Activated CD8-positive, alpha-beta memory T cell treated with anti-CD3 and anti-CD28 coated beads, Interleukin-2, amount 50 U/mL, for 4 hours (primary cell): Measurements from ENCODE around the gene LMNTD2.

Experiments used
- DNase-seq: peaks from one replicate; pipeline ENCODE4 v3.0.0-alpha.2; 2020

The LMNTD2 gene

DNA sequence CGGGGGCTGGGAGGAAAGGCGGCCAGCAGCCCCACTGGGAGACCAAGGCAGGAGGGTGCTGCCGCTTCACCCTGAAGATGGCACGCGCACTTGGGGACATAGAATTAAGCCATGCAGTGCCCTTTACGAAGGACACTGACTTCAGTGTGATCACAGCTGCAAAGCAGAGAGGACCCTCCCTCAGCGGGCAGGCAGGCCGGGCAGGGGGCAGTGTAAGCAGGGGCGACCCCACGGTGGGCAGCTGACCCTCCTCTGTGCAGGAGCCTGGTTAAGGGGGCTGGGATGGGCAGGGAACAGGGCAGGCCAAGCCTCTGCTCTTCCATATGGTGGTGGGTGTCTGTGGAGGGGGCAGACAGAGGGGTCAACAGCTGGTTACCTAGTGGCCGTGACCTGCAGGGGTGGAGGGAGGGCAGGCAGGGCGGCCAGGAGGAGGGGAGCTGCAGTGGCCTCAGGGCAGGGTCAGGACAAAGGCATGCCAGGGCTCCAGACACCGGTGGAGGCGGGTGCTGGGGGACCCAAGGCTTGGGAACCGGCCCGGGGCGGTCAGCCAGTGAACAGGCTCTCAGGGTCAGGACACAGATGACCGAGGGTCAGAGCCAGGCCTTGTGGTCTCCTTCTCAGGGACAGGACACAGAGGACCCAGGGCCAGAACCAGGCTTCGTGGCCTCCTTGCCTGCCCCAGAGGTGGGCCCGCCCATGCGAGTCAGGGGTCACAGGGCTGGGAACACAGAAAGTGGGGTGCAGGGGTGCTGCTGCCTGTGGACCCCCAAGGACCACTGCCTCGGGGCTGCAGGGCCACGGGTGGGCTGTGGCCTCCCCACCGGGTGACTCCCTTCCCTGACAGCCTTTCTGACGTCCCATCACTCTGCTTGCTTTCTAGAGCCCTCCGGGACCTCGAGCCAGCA lies 7.2 kb downstream of the LMNTD2 start:
- DNase-seq, result no peak

DNA sequence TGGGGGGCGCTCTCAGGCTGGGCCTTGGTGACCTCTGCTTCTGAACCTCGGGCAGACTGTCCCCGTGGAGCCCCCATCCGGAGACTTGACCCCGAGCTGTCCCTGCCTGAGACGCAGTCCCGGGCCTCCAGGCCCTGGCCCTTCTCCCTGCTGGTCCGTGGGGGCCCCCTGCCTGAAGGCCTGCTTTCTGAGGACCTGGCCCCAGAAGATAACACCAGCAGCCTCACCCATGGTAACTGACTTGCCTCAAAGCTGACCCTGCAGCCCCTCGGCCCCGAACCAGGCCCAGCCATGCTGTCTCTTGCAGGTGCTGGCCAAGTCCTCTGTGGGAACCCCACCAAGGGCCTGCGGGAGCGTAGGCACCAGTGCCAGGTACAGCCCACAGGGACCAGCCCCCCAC lies 8.9 kb downstream of the LMNTD2 start:
- DNase-seq, result no peak

- DNase-seq, result no peak
Observed at GRCh38 chr11:551131-551530, 9.4 kb downstream of the LMNTD2 start.

DNA sequence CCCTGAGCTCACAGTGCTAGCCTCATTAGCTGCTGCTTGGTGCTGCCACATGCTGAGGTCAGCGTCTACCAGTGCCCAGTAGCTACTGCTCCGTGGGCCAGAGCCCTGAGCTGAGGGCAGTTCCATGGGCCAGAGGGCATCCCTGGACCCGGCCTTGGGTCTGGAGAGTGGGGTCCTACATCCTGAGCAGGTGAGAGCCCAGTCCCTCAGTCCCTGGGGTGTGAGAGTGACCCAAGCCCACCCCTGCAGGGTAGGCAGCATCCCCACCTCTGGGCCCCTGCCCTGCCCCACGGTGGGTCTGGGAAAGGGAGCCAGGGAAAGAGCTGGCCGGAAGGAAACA lies 9.8 kb downstream of the LMNTD2 start:
- no peak for DNase-seq

DNA sequence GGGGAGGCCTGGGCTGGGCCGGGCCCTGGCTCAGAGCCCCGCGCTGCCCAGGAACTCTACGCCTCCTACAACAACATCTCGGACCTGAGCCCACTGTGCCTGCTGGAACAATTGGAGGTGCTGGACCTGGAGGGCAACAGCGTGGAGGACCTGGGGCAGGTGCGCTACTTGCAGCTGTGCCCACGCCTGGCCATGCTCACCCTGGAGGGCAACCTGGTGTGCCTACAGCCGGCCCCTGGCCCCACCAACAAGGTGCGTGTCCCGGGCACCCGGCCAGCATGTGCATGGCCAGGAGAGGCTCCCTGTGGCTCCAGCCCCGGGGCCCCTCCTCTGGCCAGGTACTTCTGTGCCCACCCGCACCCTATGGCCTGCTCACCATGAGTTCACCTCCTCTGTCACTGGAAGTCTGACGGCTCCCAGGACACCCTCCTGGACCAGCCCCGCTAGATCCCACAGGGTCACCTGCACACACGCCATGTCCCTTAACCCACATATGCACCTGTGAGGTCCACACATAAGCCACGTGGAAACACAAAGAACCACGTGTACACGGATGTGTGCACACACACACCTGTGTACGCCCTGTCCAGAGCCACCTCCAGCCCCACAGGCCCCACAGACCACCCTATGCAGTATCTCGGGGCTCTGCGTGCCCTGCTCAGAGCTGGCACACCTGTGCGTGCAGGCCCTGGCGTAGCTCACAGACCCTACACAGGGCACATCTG lies 10.4 kb downstream of the LMNTD2 start:
- DNase-seq, result no peak

DNA sequence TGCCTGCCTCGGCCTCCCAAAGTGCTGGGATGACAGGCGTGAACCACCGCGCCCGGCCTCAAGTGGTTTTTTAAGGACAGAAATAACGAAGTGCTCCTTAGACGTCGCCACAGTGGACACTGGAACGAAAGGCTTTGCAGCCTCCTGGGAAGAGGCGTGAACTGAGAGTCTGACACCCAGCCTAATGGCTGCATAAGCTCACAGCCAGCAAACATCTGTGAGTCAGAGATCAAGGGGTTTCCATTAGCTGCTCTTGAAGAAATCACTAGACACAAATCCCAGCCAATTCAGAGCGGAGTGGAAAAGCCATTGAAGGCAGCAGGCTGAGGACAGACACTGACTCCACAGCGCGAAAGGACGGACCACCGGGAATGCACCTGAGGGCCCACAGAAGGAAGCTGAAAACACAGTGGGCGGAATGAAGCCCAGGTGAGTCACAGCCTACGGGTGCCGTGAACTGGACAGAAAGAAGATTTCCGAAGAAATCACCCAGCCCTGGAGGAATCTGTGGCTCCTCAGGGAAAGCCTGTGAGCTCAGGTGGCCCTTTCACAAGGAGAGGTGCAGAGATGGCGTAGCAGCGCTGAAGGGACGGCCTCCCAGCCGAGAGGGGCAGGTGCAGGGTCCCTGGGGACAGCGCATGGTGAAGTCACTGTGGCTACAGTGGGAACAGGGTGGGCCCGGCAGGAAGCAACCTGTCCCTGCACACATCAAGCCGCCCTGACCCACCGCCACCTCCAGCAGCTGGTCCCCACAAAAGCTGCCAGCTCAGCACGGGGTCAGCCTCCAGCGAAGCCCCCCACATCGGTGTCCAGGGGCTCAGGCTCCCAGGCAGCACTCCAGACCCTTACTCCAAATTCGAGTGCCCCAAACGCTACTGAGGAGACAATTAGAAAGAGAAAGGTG lies 11.6 kb downstream of the LMNTD2 start:
- DNase-seq, result no peak

GRCh38 chr11:545171-545570 lies 15.4 kb downstream of the LMNTD2 start:
- no peak for DNase-seq

DNA sequence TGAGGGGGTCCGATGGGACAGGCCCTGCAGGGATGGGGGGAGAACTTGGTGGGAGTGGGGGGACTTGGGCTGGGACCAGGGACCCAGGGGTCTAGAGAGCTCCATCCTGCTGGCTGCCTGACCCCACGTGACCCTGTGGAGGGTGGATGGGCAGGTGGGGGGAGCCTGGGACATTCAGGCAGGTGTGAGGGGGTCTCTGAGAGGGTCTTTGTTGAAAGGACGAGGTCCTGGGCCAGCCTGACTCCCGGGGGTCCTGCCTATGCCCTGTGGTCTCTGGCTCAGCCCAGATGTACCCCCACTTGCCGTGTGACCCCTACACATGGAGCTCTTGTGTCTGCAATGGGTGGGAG lies 15.7 kb downstream of the LMNTD2 start:
- DNase-seq, result no peak

- no peak for DNase-seq
Observed at GRCh38 chr11:541433-541885, 19.1 kb downstream of the LMNTD2 start.

GRCh38 chr11:540583-541432 lies 19.7 kb downstream of the LMNTD2 start:
- DNase-seq, result no peak

DNA sequence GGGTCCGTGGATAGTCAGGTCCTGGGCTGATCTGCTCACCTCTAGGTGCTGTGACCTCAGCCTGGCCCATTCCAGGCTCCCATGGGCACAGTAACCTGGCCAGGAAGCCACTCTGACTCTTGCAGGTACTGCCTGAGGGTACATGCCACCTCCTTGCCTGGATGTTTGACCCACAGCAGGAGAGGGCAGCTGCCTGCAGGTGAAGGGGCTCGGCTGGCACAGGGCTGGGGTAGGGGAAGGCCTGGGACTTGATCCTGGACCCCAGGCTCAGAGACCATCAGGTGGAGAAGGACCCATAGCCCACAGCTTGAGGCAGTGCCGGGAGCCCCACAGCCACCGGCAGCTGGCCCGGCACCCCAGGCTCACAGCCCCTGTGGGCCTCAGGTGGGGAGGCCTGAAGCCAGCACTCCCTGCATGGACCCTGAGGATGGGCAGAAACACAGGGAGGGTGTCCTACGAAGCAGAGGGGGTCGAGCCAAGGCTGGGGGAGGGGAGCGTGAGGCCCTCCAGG lies 20.5 kb downstream of the LMNTD2 start:
- DNase-seq, result no peak

GRCh38 chr11:538431-539051 lies 22.0 kb downstream of the LMNTD2 start:
- no peak for DNase-seq

DNA sequence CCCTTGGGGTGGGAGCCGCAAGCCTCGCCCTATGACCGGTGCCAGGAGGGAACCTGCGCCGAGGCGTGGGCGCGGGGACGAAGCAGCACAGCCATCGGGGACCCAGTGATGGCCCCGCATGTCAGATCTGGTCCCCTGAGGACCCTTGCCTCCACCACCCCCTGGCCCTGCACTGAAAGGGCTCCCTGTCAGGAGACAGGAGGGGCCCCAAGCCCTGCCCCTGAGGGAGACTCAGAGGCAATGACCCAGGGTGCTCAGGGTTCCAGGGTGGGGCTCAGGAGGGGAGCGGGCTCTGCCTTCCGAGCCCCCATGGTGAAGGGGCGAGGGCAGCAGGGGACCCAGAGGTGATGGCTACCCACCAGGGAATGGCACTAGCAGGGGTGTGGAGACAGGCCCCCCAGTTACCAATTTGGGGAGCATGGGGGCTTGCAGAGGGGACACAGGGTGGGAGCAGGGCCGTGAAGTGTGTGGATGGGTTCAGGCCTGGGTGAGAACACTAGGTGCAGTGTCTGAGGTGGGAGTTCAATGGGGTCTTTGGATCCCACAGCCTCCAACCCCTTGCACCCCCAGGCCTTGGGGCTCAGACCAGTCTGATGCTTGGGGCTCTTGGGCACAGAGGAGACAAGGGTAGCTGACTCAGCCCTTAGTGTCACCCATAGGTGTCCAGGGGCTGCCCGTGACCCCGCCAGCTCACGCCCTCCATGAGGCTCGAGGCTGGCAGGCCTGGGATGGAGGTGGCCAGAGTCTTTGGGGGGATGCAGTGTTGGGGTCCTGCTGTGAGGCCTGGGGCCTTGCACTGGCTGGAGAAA lies 22.7 kb downstream of the LMNTD2 start:
- no peak for DNase-seq

GRCh38 chr11:536841-537621 lies 23.5 kb downstream of the LMNTD2 start, which contains the start of gene LRRC56:
Gene LRRC56 (plus strand): TSS chr11:537527. CDS start chr11:540685, 3,158 bp downstream.
- peak; percentile 96 for DNase-seq

- peak; percentile 95 for DNase-seq
Observed at GRCh38 chr11:535519-536454, 24.8 kb downstream of the LMNTD2 start, which contains the start of gene HRAS. Gene HRAS (minus strand): TSS chr11:535576.

DNA sequence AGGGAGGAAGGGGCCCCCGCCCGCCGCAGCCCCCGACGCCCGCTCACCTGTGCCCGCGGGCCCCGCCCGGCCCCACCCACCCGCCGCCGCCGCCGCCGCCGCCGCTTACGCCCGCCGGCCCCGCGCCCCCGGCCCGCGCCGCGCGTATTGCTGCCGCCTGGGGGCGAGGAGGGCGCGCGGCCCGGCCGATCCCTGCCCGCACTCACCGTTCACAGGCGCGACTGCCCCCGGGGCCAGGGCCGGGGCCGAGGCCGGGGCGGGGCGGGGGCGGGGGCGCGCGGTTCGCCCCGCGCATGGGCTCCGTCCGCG lies 25.4 kb downstream of the LMNTD2 start:
- no peak for DNase-seq

DNA sequence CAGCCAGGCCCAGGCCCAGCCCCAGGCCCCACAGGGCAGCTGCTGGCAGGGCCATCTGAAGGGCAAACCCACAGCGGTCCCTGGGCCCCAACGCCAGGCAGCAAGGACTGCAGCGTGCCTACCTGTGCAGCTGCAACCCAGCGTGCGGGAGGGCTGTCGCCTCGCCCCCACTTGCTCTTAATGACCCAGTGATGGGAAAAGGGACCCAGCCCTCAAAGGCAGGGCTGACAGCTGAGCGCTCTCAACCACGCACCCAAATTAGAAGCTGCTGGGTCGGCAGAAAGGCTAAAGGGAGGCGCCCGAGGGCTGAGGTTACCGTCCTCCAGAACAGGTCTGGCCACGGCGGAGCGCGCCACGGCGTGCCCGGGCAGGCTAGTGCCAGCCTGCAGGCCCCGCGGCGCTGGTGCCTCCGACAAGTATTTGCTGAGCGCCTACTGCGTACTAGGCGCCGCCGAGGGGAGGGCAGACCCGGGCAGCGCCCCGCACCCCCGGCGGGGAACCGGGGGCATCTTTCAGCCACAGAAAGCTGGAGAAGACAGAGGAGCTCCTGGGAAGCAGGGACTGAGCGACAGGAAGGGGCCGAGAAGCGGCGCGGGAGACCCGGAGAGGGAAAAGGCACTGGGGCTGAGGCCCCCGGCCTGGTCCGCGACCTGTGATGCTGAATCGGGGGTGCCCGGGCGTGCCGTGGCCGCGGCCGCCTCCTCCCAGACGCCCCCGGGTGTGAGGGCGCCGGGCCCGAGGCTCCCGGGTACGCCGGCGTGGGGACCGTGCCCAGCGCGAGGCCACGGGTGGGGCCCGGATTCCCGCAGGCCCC lies 25.9 kb downstream of the LMNTD2 start:
- peak; percentile 30 for DNase-seq
